Measurements from ENCODE around the gene FGD3.
"Not testable (repeated sequence)": the region's sequence is repeated elsewhere in the genome, so short reads cannot be mapped to it uniquely, and the experiment has no call there.

FGD3 gene

DNA sequence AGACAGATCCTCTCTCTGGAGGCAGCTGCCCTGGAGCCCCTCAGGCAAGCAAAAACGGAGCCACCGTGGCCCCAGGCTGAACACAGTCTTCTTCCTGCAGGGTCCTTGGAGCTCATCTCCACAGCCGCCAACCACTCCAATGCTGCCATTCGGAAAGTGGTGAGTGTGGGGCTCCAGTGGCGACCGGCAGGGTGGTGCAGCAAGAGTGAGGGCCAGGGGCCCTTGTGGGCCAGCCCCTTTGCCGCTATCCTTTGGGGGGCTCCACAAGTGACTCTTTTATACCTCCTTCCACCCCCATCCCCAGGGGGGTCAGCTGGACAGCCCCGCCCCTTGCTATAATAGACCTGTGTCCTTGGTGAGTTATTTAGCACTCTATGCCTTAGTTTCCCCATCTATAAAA lies 63.8 kb downstream of the FGD3 start:
- no peak for DNase-seq

DNA sequence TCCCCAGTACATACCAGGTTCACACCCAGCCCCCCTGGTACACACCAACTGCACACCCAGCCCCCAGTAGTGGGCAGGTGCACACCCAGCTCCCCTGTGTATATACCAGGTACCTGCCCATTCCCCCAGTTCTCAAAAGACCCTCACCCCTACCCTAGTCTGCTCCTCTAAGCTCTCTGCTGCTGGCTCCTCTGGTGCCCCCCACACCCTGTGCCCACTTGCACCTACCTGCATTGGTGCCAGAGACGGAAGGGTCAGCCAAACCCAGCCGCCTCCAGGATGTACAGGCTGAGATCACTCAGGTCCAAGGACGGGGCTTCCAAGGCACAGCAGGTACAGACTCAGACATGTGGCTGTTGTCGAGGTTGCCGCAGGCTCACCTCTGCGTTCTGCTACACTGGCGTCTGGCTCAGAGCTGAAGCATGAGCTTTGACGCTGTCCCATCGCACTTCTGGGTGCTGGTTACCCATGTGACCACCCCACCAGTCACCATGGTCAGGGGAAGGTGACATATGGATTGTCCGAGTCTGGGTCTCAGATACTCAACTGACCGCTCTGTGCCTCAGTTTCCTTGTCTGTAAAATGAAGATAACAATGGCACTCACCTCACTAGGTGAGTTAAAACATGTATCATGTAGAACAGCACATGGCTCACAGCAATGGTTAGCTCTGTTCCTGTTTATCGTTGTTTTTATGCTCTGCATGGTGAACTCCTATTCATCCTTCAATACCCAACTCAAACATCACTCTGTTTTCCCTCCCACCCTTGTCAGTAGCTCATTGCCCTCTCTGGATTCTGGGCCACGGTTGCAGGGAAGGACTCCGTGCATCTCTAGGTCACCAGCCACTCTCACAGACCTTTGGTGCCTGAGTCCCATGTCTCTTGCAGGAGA lies 65.9 kb downstream of the FGD3 start:
- no peak for DNase-seq

DNA sequence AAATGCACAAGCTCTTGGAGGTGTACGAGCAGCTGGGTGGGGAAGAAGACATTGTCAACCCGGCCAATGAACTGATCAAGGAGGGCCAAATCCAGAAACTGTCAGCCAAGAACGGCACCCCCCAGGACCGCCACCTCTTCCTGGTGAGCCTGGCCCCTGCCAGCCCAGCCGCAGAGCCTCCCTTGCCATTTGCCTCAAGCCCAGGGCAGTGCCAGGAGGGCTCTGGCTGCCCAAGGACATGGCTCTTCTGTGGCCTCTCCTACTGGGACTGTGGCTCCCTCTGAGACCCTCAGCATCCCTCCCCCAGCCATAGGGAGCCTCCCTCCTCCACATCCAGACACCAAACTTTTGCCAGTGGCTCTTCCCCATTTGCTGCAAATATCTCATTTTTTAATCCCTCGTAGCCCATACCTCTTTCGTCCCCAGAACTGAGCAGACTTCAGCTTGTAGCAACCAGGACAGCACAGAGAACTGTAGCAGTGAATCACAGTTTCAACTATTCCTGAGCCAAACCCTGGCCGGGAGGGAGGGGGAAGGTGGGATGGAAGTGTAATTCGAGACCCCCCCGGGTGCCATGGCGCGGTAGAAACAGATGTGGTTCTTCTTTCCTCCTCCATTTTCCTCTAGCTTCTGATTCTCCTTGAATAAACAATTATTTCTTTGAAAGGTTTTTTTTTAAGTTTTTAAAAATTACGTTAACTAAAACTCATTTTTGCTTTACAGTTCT lies 66.7 kb downstream of the FGD3 start:
- DNase-seq = no peak

DNA sequence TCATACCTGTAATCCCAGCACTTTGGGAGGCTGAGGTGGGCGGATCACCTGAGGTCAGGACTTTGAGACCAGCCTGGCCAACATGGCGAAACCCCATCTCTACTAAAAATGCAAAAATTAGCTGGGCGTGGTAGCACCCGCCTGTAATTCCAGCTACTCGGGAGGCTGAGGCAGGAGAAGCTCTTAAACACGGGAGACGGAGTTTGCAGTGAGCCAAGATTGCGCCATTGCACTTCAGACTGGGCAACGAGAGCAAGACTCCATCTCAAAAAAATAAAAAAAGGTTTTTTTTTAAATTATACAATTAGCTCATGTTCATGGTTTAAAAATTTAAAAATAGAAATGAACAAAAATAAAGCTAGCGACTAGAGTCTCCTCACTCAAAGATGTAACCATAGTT lies 67.9 kb downstream of the FGD3 start:
- not testable (repeated sequence) for DNase-seq

DNA sequence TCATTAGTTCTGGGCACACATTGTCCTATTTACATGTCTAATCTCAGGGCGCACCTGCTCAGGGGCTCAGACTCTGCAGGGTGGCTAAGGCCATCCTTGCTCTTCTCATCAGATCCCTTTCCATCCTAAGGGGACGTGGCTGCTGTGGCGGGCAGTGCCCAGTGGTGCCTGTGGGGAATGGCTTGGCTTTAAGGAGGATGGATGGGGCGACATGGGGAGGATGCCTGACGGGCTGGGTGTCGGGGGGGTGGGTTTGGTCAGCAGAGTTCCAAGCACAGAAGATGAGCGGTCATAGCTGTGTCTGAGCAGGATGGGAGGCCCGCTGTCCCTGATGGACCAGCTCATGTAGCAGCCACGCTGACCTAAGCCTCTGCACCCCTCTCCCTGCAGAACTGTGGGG lies 70.3 kb downstream of the FGD3 start:
- DNase-seq = no peak

DNA sequence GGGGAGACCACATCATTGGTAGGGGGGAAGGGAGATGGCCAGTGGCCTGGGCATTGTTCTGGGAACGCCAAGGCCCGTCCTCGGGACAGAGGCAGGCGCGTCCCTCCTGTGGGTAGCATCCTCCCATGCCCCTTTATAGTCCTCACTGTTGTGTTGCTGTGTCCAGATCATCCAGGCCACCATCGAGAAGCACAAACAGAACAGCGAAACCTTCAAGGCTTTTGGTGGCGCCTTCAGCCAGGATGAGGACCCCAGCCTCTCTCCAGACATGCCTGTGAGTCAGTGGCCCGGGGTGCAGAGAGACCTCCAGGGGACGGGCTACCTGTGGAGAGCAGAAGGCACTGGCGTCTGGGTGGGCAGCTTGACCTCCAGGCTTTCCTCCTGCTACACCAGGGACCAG lies 72.8 kb downstream of the FGD3 start:
- no peak for DNase-seq

DNA sequence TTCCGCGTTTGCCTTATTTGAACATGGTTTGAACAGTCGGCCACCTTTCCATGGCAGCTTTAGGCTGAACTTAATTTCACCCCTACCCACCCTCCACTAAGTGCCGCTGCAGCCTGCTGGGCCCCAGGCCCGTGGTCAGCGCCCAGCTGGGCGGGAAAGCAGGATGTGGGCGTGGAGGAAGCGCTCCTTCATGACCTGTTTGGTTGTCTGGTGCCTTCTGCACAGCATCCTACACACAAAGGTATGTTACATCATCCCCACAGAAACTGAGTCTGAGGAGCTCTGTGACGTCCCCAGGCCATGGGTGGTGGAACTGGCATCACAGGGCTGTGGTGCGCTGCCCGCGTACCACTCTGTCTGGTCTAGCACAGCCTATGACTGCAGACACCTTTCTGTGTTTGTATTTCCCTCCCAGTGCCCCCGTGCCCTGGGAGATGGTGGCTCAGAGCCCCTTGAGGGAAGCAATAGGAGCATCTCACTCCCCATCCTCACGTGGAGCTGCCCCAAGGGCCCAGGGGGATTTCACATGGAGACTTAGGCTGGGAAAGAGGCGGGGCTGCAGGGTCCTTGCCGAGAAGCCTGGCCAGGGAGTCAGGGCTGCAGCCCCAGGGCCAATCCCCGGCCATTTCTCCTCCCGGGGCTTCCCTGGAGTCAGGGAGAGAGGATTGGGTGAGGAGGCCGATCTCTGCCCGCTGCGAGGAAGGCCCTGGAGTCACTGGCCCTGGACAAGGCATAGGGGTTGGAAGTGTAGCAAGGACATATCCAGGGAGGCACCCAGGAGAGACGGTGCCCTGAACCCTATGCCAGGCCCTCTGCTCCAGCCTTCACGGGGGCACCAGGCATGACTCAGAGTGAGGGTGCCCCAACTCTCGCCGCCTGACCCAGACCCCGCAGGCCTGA lies 73.7 kb downstream of the FGD3 start:
- no peak for DNase-seq

DNA sequence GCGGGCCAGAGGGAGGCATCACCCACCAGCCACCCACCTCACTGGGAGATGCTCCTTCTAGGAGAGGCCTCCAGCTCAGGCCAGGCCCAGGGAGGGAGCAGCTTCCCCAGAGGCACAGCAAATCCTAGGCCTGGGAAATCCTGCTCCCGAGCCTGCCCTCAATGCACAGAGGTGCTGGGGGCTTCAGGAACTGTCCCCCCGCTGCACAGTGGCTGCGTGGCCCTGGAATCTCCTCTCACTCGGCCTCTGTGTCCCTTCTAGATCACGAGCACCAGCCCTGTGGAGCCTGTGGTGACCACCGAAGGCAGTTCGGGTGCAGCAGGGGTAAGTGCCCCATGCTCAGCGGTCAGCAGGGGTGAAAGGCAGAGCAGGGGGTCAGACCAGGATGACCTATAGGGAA lies 74.7 kb downstream of the FGD3 start:
- no peak for DNase-seq

DNA sequence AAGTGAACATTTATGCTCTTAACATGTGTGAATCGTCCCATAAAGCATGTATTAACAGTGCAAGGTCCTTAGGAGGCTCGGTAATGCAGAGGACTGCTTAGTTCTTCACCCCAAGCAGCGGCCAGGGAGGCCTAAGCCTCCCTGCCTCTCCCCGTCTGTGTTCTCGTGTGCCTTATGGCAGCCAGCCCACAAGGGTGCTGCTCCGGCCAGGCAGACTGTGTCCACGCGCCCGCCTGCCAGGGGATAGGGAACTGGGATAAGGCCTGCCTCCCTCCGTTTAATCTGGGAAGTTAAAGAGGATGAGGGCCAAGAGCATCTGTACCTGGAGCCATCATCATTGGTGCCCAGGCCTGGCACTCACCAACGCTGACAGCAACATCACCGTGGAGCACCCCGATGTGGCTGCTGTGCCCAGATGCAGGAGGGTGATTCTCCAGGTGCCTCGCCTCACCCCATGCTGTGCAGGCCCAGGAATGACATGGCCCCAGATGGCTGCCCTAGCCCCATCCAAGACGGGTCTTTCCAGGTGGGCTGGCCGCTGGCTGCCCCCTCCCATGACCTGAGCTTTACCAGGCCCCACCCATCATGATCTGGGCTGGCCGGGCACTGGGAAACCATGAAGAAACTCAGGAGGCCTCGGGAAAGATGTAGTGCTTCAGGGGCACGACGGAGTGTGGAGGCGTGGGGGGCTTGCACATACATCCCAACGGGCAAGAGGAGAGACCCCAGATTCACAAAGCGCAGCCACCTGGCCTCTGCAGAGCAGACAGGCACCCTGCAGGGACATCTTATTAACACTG lies 75.6 kb downstream of the FGD3 start:
- DNase-seq = no peak

DNA sequence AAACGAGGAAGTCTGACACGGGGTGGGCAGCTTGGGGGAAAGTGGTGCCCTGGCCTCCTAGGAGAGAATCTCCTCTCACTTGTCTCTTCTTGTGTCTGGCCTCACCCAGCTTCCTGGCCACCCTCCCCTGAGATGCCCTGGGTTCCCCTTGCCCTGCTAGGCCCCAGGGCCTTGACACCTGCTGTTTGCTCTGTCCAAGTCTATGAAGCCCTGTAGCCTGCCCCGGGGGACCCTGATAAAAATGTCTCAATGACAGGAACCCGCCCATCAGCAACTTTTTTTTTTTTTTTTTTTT lies 76.1 kb downstream of the FGD3 start:
- DNase-seq = no peak

DNA sequence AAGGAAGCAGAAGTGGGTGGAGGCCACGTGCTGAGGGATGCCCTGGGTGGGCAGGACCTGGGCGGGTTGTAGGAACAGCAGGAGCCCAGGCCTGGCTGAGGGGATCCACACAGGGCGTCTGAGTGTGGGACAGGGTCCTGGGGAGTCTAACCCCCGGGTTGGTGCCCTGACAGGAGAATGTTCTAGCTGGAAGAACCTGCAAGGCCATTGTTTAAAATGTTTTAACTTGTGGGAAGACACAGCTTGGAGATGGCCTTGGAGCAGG lies 77.3 kb downstream of the FGD3 start:
- no peak for DNase-seq

DNA sequence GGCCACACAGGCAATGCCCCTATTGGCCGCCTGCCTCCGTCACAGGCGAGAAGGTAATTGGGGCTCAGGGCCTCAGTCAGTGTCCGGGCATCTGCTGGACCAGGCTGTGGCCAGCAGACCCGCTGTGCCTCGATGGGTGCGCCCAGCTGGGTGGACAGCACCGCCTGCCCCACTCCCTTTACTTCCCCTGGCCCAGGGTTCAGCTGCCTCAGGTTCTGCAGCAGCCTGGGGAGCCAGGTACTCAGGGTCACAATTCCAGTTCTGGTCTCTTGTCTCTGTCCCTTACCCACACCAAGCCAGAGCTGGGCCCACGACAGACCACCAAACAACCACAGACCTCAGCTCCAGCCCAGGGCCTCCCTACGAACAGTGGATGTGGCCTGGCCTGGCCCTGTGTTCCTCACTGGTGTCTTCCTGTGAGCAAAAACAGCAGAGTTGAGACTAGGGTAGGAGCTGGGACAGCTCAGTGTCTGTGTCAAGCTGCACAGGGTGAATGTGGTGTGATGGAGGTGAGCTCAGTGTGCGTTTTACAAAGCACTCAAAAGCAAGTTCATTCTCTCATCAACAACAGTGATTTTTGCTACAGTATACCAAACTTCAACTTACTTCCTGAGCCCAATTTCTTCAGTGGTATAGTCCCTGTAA lies 77.8 kb downstream of the FGD3 start:
- no peak for DNase-seq

DNA sequence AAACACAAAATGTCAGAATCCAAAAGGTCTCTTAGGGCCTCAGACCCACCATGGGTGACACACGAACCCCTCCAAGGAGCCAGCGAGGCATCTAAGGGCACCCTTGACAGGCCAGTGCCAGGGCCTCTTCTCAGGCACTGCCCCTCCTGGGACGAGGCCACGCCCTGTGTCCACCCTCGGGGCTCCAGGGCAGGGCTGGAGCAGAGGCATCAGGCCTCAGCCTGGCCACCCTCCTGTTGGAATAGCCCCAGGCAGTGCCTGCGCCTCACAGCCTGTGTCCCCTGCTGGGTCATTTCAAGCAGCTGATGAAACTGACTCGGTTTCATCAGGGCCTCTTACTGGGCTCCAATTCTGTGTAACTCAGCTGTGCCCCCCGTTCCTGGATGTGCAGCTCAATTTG lies 78.4 kb downstream of the FGD3 start:
- DNase-seq = no peak

DNA sequence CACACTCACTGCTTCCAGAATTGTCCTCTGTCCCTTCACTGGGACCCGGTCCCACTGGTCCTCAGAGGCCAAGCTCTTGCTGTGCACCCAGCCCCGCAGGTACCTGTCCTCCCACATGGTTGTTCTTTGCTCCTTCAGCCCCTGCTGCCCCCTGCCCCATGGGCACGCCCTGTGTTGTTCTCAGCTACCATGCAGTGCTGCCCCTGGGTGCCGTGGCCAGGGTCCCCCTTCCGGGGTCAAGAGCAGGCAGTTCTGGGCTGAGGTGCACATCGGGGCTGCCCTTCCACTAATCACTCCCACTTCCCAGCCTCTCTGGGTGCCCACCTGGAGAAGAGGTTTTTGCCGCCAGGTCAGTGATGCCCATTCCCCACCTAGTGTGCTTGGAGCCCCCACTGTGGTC lies 79.3 kb downstream of the FGD3 start:
- no peak for DNase-seq

DNA sequence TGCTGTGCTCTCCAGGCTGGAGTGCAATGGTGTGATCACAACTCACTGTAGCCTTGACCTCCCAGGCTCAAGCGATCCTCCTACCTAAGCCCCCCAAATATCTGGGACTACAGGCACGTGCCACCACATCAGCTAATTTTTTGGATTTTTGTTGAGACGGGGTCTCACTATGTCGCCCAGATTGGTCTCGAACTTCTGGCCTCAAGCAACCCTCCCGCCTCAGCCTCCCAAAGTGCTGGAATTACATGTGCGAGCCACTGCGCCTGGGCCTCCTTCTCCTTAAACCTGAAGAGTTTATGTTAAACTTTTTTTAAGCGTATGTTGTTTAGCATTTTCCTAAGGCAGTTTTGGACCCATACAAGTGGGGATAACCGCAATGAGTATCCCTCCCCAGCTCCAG lies 80.4 kb downstream of the FGD3 start:
- DNase-seq = no peak

DNA sequence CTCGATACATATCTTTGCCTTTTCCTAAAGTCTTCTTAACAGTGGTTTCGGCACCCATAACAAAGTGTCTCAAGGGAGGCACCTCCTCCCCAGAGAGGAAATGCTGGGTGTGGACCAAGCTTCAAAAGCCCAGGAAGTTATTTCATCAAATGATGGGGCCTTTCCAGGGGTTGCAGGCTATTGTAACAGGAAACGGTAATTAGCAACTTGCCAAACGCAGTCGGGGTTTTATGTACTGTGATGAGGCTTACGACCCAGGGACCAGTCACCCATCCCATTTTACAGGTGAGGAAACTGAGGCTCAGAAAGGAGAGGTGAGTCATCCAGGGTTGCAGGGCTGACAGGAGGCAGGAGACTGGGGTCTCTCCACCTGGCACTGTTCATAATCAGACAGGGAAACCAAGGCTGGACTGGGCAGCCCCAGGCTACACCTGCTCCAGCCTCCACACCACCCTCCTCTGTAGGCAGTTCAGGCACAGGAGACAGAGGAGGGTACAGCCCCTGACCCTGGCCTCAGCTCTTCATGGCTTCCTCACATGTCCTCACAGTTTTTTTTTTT lies 81.2 kb downstream of the FGD3 start:
- no peak for DNase-seq

DNA sequence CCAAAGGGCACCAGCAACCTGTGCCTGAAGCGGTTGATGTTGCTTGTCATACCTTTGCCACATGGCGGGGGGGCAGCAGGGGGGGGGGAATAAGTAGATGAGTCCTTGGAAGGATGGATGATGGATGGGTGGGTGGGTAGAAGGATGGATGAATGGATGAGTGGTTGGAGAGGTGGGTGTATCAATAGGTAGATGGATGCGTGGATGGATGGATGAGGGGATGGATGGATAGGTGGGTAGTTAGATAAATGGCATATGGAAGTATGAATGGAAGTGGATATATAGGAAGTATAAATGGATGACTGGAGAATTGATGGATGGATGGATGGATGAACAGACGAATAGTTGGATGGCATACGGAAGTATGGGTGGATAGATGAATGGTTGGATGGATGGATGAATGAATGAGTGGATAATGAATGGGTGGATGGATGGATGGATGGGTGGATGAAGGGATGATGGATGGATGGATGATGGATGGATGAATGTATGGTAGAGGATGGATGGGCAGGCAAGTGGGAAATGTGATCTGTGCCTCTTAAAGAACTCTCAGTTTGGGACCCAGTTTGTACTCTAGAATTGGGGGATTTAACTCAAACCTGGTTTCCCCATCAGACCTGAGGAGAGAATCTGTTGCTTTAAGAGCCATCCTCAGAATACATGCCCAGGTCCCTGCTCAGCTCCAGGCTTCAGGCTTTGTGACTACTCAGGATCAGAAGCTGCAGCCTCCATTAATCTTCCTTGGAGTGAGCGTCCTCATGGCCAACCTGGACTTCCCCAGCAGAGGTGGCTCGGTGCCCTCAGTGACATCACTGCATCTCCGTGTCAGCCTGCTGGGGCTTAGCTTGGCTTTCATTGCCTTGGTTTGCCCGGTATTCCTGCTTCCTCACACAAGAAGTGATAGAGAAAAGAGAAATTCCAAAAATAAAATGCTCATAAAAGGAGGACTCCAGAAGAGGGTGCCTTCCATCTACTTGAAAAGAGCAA lies 83.6 kb downstream of the FGD3 start:
- no peak for DNase-seq

DNA sequence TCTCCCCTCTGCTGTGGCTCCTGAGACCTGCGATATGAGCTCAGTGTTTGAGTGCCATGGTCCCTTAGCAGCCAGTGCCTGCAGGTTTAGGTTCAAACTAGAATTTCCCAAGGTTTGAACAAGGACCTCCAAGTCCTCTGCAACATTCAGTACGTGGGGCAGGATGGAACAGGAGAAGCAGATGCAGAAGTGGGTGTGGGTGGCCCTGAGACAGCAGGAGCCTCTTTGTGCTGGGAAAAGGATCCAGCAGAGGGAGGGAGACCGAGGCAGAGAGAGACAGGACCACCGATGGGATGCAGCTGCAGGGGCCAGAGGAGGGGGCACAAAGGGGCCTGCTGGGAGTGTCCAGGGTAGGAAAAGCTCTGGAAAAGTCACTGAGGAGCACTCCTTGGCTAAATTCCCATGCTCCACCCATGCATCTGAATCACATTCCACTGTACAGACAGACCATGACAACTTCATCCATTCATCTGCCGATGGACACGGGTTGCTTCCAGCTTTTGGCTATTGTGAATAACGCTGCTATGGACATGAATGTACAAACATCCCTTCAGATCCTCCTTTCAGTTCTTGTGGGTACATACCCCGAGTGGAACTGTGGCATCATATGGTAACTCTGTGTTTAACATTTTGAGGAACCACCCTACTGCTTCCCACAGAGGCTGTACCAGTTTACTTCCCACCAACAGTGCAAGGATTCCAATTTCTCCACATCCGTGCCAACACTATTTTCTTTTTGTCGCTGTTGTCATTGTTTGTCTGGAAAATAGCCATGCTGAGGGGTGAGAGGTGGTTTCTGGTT lies 84.5 kb downstream of the FGD3 start:
- DNase-seq = no peak

DNA sequence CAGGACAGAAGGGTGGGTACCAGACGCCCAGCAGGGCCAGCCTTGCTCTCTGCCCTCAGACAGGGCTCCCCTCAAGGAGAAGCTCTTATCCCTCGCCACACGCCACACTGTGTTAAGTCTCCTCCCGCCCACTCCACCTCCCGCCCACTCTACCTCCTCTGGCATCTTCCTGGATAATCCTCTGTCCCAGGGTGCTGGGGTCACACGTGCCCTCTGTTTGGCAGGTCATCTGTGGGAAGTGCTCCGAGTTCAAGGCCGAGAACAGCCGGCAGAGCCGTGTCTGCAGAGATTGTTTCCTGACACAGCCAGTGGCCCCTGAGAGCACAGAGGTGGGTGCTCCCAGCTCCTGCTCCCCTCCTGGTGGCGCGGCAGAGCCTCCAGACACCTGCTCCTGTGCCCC lies 85.2 kb downstream of the FGD3 start:
- no peak for DNase-seq

DNA sequence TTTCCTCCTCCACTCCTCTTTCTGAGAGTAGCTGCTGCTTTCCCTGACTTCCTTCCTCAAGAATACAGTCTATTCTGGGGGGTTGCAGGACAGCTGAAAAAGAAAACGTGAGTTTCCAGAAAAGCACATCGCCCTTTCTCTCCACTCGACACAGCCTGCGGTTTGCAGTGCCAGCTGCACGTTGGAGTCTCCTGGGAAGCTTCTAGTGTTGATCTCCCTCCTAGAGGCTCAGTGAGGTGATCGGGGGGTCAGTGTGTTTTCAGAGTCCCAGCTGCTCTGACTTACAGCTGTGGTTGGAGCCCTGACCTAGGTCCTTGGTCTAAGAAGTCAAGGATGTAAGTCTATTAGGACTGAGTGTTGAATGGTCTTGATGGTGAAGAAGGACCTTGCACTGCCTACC lies 86.2 kb downstream of the FGD3 start:
- no peak for DNase-seq

Measured in SW 1271 (cell line).